NCI-H748 (cell line): ENCODE measurements around the gene CEP83.
"Not testable (repeated sequence)": the region's sequence is repeated elsewhere in the genome, so short reads cannot be mapped to it uniquely, and the experiment has no call there.

Source experiments
- DNase-seq: peaks from one replicate; lab custom pipeline; 2025; ENCODE audit not compliant: unreplicated experiment; lab: John Stamatoyannopoulos, UW

The CEP83 gene

GRCh38 chr12:94384030-94384429 is 75.6 kb downstream of the CEP83 start:
- no peak for DNase-seq

- peak; percentile 68 for DNase-seq
Measured at GRCh38 chr12:94380507-94380906, 79.2 kb downstream of the CEP83 start.

- no peak for DNase-seq
Measured at GRCh38 chr12:94379479-94380113, 80.1 kb downstream of the CEP83 start.

- no peak for DNase-seq
Measured at GRCh38 chr12:94377599-94377998, 82.1 kb downstream of the CEP83 start.

- DNase-seq, result no peak
Measured at GRCh38 chr12:94374124-94374523, 85.5 kb downstream of the CEP83 start.

- DNase-seq, result no peak
Measured at GRCh38 chr12:94372461-94372860, 87.2 kb downstream of the CEP83 start.

- DNase-seq, result no peak
Measured at GRCh38 chr12:94362653-94363052, 97.0 kb downstream of the CEP83 start.

GRCh38 chr12:94359761-94360160 is 99.9 kb downstream of the CEP83 start:
- DNase-seq, result no peak

GRCh38 chr12:94353130-94353529 is 106.5 kb downstream of the CEP83 start:
- DNase-seq, result no peak

- DNase-seq, result no peak
Measured at GRCh38 chr12:94340573-94340972, 119.1 kb downstream of the CEP83 start.

- DNase-seq, result no peak
Measured at GRCh38 chr12:94338006-94338794, 121.5 kb downstream of the CEP83 start.

GRCh38 chr12:94336211-94336925 is 123.3 kb downstream of the CEP83 start:
- DNase-seq, result no peak

- DNase-seq, result no peak
Measured at GRCh38 chr12:94333396-94333795, 126.3 kb downstream of the CEP83 start.

- no peak for DNase-seq
Measured at GRCh38 chr12:94329366-94329765, 130.3 kb downstream of the CEP83 start.

- DNase-seq, result no peak
Measured at GRCh38 chr12:94327809-94328208, 131.9 kb downstream of the CEP83 start.

- no peak for DNase-seq
Measured at GRCh38 chr12:94326727-94327126, 132.9 kb downstream of the CEP83 start.

GRCh38 chr12:94326234-94326633 is 133.4 kb downstream of the CEP83 start:
- no peak for DNase-seq

GRCh38 chr12:94322346-94322745 is 137.3 kb downstream of the CEP83 start:
- DNase-seq, result no peak

- DNase-seq, result no peak
Measured at GRCh38 chr12:94320109-94320508, 139.6 kb downstream of the CEP83 start.

GRCh38 chr12:94318181-94318580 is 141.5 kb downstream of the CEP83 start:
- DNase-seq, result no peak

- DNase-seq, result not testable (repeated sequence)
Measured at GRCh38 chr12:94316600-94316999, 143.1 kb downstream of the CEP83 start.

- no peak for DNase-seq
Measured at GRCh38 chr12:94312378-94312777, 147.3 kb downstream of the CEP83 start.
